AG08395 (cell line): ENCODE data around the gene TIMM10B.

ENCODE experiments used
- DNase-seq: peaks from one replicate; pipeline ENCODE4 v3.0.0; 2012; ENCODE audit warnings: mixed read lengths, low spot score

Gene TIMM10B

DNA sequence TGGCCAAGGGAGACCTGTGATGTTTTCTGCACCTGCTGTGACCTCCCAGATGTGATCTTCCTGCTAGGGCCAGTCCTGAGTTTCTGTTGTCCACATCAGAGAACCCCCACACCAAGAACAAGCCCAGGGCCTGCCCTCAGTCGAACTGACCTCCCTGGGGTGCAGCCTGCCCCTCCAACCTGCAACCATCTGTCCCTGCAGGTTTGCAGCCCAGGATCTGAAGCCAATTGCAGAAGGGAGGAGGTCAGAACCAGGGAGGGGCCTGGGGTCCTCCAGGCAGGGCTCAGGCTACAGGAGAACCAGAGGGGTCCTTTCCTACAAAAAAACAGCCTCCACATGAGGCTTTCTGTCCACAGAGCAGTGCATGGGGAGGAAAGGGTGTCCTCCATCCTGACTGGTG, 8.4 kb upstream of the TIMM10B start:
- no peak for DNase-seq

DNA sequence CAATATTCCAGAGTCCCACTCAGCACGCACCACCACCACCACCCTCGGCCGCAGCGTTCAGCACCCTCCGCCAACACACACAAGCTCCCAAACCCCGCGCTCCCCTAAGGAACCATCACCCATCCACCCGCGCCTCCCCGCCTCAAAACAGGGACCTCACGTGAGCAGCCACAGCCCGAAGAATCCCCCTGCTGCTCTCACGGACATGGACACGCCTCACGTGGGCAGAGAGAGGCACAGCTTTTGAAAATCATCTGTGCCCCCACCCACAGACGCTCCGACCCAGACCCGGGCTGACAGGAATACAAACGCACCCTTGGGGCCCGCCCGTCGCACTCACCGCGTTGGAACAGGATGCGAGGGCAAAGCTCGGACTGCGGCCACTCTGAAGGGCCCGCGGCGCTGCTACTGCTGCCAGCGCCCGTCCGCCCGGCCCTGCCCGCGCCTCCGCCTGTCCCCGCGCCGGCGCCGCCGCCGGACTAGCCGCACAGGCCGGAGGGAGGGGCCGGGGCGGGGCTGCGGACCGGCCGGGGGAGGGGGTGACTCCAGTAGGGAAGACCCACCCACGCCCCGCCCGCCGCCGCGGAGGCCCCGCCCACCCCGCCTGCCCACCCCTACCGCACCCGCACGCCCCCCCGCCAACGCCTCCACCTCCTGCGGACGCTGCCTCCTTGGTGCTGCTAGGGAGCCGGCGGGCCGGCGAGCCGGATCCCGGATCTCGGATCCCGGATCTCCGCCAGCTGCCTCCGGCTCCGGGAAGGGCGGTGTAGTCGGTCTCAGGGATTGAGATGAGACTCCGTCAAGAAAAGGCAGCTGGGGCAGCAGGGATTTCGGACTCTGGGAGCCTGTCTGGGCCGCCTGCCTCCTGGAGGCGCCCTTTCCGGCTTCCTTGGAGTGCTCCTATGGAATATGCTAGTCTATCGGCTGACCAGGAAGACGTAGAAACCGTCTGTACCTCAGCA, 7.6 kb upstream of the TIMM10B start, which contains the start of gene TRIM3:
TSS of gene TRIM3 (minus strand) at position 491 of the 962 bp plus-strand sequence. CDS start 8,246 bp downstream, outside the sequence.
- peak; percentile 99 for DNase-seq

DNA sequence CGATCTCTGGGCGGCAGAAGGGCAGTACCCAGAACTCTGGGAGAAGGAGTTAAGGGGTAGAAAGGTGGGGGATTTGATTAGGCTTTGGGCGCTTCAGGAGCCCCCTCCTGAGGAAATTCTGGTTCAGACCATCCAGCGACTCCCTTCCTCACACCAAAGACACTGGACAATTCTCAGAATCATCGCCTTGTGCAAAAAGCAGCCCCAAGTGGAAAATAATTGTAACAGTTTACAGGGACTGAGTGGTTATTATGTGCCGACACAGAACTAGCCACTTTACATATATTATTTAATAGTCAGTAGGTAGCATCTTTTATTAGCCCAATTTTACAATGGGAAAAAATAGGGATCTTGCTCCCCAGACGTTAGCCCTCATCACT, 6.9 kb upstream of the TIMM10B start:
- DNase-seq, result no peak

DNA sequence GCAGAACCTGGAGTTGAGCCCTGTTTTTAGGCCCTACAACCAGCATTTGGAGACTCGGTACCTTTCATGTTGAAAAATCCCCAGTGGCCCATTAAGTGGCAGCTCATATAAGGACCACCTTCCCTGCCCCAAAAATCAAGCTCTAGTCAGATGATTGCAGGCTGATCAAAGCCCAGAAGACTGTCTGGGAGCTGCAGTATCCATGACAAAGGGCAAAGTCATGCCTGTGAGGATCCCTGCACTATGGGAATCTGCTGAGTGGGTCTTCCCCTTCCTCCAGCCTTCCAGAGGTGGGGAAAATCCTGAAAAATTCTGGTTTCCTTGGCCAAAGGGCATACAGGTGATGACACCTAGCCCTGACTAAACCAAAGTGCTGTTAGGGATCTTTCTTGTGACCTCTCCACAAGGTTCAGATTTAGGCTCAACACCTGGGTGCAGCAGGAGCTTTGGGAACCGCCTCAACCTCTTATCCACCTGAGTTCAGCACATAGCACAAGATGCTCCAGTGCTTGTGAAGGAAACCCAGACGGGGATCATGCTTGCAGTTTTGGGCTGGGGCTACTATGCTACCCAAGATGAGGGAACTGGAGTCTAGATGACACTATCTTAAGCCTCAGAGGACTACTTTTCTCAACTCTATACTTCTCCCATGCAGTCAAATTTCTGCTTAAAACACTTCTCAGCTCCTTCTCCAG, 6.3 kb upstream of the TIMM10B start:
- no peak for DNase-seq

DNA sequence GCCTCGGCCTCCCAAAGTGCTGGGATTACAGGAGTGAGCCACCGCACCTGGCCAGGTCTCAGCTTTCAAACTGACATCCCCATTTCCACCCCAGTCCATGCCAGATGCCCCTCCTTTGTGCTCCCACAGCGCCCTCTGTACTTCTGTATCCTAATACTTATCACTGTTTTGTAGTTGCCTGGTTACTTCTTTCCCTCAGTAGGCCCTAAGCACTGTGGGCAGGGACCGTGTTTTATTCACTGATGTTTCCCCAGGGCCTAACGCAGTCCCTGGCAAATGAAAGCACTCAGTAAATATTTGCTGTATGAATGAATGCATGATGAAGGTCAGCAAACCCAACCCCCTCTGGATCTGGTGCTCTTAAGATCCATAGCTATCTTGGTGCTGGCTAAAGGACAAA, 5.4 kb upstream of the TIMM10B start:
- no peak for DNase-seq

DNA sequence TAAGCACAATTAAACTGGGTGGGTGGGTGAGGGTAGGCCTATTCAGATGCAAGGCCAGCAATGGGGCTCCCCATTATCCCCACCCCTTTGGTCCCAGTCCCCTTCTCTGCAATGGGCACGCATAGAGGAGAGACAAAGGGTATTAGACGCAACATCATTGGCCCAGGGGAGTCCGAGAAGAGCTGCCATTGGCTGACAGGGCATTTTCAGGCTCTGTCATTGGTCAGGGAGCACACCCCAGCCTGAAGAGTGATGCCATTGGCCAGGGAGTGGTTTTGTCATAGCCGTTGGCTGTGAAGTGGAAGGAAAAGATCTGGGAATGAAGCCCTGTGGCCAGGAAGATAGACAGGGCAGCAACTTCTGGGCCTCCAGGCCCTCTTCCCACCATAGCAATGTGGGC, 4.7 kb upstream of the TIMM10B start:
- DNase-seq, result no peak

DNA sequence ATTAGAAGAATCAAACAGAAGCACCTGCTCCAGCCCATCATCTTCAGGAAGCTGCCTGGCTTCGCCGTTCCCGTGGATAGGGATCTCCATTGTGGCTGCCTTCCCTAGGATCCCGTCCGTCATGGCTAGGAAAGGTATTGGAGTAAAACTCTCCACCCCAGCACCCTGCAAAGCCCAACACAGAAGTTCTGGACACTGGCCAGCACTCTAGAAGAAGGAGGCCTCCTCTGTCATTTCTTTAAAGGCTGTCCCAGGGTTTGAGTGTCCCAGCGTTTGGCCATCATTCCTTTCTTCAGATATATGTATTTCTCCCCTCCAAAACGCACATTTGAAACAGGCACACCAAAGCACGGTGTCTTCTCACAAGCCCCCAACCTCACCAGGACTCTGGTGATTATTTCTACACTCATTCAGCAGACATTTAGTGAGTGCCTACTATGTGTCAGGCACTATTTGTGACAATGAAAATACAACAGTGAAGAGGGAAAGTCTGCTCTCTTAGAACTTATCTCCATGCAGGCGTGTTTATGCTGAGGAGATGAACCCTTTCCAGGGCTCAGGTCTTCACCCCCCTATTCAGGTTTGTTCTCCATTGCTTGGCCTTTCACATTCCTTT, 894 bp upstream of the TIMM10B start:
- DNase-seq, result no peak

DNA sequence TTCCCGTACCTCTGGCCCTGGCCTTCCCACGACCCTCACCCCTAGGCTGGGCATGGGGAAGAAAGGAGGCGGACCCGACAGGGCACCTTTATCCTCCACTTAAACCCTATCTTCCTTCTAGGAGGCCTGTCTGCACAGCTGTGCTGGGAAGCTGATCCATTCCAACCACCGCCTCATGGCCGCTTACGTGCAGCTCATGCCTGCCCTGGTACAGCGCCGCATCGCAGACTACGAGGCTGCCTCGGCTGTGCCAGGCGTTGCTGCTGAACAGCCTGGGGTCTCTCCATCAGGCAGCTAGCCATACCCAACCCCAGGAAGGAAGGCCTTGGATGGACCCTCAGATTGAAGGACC, 599 bp downstream of the TIMM10B start:
- no peak for DNase-seq

DNA sequence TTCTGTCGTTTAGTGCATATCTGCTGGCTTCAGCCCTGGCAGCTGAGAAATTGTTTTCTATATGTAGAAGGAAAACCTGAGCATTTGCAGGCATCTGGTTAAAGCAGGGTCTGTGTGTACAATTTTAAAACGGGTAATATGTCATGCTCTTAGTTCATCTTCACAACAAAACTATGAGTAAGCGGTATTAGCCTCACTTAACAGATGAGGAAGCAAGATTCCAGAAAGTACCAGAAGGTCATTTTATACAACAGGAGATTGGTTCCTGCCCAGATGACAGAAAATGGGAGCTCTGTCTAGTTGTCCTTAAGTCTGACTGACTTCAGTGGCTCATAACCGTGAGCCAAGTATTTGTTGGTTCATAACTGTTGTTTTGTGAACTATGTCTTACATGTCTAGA, 1.1 kb downstream of the TIMM10B start:
- DNase-seq, result no peak

DNA sequence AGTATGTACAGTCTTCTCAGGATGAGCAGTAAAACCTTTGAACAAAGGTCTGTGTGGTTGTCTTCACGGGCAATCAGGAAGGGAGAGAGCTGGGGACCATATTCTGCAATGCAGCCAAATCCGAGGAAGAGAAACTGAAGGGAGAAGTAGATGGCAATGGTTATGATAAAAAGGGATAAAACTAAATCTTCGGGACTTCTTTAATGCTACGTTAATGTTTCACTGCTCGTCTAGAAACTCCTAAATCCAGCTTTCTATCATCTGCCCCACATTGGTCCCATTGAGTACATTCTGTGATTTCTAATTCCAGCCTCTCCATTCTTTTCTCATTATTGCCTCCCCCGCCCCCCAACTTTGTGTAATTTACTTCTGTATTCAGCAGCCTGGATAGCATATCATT, 1.7 kb downstream of the TIMM10B start:
- DNase-seq, result no peak

DNA sequence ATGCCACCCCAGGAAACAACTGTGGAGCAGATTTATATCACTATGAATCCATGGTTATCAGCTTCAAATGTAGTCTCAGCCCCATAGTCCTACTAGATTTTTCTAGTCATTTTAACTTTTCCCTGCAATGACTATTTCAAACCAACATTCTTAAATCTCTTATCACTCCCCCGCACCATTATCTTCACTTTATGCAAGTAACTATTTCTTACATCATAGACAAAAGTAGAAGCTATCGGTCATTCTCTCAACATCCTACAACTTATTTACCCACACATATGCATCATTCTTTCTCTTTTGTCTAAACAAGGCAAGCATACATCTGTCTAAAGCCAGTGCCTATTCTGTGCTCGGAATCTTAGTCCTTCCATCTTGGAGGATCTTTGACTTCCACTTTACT, 4.4 kb downstream of the TIMM10B start:
- DNase-seq, result no peak

DNA sequence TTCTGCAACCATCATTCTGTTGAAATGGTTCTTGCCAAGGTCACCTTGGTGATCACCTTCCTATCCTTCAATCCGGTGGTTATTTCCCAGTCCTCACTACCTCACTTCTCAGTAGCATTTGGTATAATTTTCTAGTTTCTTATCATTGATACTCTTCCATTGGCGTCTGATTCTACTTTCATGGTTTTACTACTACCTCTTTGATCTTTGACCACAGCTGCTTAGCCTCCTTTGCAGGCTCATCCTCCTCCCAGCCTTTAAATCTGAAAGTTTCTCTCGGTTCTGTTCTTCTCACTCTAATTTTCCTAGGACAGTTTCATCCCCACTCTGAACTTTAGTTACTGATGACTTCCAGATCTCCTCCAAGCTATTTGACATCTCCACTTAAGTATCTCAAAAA, 5.0 kb downstream of the TIMM10B start:
- DNase-seq, result no peak

DNA sequence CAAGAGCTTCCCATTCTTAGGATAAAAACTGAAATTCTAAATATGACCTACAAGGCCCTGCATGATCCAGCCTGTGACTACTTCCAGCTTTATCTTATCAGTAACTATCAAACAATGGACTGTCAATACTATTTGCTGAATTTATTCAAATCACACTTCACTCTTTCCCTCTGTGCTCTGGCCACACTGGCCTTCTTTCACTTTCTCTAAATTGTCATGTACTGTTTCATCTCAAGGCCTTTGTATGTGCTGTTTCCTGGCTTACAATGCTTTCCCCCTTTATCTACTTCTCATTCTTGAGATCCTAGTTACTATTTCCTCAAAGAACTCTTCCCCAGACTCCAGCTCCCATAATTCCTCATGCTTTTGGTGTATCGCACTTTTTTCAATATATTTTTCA, 5.6 kb downstream of the TIMM10B start:
- DNase-seq, result no peak

DNA sequence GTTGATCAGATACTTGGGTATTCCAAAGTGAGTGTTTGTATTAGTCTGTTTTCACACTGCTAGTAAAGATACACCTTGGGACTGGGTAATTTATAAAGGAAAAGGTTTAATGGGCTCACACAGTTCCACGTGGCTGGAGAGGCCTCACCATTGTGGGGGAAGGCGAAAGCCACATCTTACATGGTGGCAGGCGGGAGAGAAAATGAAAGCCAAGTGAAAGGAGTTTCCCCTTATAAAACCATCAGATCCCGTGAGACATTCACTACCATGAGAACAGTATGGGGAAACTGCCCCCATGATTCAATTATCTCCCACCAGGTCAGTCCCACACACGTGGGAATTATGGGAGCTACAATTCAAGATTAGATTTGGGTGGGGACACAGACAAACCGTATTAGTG, 7.0 kb downstream of the TIMM10B start:
- DNase-seq, result no peak

DNA sequence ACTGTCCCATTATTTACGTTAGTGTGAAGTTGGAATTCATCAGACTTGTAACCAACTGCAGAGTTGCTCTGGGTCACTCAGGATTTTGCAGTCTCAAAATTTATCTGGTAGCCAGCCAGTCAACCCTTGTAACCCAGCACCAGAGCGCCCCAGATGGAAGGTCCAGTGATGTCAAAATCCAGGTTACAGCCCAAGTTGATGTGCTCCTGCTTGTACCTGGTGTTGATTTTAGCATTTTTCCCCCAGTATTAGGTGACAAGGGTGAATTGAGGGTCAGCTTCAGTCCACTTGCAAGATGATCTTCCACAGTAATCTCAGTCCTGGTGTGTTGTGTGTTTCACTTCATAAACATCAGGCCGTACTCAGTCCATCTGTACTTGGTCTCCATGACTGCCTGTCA, 7.5 kb downstream of the TIMM10B start:
- DNase-seq, result no peak

DNA sequence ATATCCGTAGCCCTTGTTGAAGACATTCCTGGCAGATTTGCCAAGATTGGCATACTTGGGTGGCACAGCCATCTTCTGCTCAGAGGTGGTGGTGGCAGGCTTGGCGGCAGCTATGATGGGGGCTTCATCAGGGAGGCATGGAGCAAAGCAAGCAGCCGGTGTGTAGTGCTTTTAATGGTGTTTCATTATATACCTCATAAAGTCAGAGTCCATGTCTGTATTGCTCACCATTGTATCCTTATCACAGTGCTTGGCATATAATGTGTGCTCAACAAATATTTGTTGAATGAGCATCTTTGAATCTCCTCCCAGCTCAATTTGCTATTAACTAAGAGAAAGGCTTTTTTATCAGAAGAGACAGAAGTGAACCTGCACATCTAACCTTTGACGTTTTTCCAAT, 8.0 kb downstream of the TIMM10B start:
- no peak for DNase-seq

DNA sequence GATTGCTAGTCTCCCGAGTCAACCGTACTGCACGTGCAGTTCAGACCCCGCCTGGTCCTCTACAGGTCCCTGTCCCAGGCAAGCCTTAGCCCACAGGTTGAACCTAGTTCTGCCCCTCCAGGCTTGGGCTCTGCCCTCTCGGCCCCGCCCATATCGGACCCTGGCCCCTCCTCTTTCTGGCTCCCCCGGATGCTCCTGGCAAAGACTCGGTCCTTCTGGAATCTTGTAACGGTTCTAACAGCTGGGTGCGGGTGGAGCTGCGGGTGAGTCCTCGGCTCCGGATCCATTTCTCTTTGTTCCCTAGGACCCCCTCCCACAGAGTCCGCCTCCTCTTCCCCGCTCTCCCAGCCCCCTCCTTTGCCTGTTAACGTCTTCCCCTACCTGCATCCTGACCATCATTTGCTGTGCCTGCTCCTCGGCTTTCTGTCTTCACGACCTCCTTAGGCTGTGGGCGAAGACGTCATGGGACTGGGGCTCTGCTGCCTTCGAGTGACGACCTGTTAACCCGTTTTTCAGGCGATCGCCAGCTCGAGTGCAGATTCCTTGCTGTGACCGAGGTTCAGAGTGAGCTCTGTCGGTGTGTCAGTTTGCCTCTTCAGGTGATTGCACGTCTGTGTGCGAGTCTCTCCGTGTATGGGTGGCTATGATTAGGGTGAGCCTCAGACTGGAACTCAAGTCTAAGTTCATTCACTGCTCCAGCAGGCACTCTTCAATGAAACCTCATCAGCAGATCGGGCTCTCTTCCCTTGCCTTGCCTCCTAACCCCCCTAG, 16.0 kb downstream of the TIMM10B start, which contains the start of gene DNHD1:
TSS of gene DNHD1 (plus strand) at position 212 of the 771 bp plus-strand sequence. CDS start 936 bp downstream, outside the sequence.
- no peak for DNase-seq

DNA sequence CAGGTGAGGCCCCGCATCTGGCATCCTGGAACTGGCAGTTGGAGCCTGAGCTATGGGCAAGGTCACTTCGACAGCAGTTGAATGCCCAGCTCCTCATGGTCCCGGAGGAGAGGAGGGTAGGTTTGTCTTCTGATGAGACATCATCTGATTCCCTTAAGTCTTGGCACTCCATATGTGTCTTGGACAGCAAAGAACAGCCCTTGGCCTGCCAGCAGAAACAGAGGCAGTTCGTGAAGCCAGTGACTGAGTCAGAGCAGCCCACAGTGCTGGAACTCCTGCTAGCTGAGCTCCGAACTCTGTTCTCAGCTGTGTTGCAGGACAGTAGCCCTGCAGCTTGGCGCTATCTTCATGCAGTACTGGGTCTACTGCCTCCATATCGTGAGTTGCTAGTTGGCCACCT, 16.8 kb downstream of the TIMM10B start:
- peak; percentile 55 for DNase-seq

DNA sequence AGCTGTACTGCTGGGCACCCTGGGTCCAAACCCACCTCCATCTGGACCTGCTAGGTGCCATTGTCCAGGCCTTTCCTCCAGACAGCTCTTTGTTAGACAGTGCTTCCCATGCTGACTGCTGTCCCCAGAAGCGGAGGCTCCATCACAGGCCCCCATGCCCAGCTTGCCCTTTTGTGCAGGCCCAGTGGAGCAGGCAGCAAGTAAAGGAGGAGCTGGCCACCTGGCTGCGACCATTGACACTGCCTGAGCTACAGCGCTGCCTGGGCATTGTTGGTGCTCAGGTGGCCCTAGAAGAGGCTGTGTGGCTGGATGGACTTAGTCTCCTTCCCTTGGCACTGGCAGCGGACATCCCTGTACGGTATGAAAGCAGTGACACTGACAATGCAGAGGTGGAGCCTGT, 17.2 kb downstream of the TIMM10B start:
- no peak for DNase-seq

DNA sequence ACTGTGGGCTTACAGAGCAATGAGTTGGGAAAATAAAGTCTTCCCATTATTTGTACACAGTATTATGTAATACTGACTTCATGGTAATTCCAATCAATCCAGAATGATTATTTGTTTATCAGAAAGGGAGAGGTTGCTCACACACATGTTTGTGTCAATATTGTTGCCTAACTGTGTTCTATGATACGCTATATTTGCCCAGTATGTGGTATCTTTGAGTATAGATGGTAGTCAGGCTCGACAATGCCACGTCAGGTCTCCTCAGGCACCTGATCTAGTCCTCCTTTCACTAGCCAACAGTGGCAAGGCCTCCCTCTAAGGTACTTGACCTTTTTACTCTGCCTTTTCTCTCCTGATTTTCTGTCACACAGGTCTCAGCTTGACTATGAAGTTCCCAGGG, 21.1 kb downstream of the TIMM10B start:
- DNase-seq, result no peak

DNA sequence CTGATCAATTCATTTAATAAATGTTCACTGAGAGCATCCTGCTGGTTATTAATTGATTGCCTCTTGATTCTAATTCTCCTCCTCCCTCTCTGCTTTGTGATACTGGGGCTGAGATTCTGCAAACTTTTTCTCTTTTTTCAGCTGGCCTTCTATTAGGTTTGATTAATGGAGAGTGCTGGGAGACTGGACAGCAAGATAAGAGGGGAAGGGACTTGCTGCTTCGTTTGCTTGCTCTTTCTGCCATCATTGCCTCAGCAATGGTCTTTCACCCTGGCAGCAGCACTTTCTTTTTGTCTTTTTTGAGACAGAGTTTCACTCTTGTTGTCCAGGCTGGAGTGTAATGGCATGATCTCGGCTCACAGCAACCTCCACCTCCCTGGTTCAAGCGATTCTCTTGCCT, 22.9 kb downstream of the TIMM10B start:
- DNase-seq, result no peak

DNA sequence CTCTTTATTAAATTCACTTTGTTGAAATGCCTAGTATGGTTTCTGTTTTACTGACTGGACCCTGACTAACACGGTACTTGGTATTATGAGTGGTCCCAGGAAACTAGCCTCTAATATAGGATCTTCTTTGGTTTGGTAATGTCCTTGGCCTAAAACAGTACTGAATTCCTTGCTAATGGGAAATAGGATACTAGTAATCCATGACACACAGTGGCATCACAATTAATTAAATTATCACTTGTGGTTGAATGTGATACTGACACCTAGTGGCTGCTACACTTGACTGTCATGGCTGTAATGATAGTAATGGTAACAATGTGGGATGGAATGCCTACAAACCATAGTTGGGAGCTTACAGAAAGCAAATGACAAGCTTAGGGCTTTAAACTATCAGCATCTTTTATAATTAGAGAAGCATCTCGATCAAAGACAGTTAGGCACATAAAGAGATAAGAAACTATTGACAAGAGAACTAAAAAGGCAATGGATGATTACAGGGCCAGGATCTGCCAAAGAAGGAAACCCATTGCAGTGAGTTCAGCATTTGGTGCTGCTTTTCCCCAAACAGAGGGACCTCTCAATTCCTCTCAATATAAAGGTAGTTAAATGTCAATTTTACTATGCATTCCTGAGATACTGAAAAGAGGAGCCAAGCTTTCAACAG, 24.4 kb downstream of the TIMM10B start:
- peak; percentile 66 for DNase-seq
